Measurements from ENCODE around the gene MRPS5. TPM values are rescaled to one million over a fixed set of nuclear protein-coding genes. Genes with fewer than 3 reads are reported as not detected.

Gene MRPS5
- total and polyA plus RNA-seq, 2 experiments from 2014 or later: 44.4 to 55.3 TPM

DNA sequence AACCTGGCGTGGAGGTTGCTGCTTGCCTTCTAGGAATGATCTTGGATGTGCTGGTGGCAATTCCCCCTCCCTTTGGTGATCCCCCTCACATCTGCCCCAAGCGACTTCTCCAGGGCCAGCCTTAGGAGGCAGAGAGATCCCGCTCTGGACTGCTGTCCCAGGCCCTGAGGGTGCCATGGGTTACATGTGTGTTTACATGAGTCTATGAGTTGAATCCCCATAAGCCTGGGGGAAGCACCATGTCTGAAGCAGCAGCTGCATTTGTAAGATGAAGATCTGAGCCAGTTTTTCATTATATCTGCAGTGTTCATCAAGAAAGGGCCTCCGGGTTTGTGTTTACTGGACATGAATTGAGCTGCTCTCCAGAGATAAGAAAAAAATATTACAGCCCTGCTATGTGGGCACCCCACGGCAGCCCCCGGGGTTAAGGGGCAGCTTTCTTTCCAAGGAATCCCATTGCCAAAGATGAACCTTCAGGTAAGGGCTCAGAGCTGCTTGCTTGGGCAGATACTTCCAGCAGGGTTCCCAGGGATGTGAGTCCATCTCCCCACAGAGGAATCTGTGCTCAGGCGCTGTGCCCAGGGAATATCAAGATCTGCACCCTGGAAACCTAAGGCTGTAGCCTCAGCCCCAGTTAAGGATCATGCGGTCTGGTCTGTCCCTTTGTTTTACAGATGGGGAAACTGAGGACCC is 46.0 kb downstream of the MRPS5 start:
- Histone ChIP-seq H3K27ac (no peak overlapping the region), H3K4me1 (ENCODE audit: insufficient read depth) (no peaks in the 10 kb centered on the region), H4K20me1 (ENCODE audit: insufficient read depth, poor library complexity, severe bottlenecking) (no peaks in the 10 kb centered on the region), H3K4me3 (no peak overlapping the region), H3K9me3 (ENCODE audit: low read depth) (no peaks in the 10 kb centered on the region), H3K79me2 (no peaks in the 10 kb centered on the region), H3K27me3 (peaks cover 4% of the 10 kb centered on the region), H3K4me2 (no peak overlapping the region), H3K36me3 (replicated peaks; ENCODE audit: insufficient read depth, low read depth) (no peaks in the 10 kb centered on the region), H2AFZ (no peak overlapping the region), H3K9me2 (replicated peaks; ENCODE audit: insufficient read depth) (no peaks in the 10 kb centered on the region)
- TF ChIP-seq, protein P1, sequence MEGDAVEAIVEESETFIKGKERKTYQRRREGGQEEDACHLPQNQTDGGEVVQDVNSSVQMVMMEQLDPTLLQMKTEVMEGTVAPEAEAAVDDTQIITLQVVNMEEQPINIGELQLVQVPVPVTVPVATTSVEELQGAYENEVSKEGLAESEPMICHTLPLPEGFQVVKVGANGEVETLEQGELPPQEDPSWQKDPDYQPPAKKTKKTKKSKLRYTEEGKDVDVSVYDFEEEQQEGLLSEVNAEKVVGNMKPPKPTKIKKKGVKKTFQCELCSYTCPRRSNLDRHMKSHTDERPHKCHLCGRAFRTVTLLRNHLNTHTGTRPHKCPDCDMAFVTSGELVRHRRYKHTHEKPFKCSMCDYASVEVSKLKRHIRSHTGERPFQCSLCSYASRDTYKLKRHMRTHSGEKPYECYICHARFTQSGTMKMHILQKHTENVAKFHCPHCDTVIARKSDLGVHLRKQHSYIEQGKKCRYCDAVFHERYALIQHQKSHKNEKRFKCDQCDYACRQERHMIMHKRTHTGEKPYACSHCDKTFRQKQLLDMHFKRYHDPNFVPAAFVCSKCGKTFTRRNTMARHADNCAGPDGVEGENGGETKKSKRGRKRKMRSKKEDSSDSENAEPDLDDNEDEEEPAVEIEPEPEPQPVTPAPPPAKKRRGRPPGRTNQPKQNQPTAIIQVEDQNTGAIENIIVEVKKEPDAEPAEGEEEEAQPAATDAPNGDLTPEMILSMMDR (IDR thresholded peaks at IDR 0.05; ENCODE audit: poor library complexity): no peak
- TF ChIP-seq EZH2 (IDR thresholded peaks at IDR 0.05; ENCODE audit: borderline replicate concordance) (no peak), EZH2phosphoT487 (IDR thresholded peaks at IDR 0.05; ENCODE audit: low read depth, severe bottlenecking, unreplicated experiment) (no peak)
- WGBS (ENCODE audit: low lambda C conversion rate, missing lambda C conversion rate): 87% methylated on average over 8 of the region's 8 CpGs
- peak; percentile 3 for DNase-seq (ENCODE audit: low spot score)

DNA sequence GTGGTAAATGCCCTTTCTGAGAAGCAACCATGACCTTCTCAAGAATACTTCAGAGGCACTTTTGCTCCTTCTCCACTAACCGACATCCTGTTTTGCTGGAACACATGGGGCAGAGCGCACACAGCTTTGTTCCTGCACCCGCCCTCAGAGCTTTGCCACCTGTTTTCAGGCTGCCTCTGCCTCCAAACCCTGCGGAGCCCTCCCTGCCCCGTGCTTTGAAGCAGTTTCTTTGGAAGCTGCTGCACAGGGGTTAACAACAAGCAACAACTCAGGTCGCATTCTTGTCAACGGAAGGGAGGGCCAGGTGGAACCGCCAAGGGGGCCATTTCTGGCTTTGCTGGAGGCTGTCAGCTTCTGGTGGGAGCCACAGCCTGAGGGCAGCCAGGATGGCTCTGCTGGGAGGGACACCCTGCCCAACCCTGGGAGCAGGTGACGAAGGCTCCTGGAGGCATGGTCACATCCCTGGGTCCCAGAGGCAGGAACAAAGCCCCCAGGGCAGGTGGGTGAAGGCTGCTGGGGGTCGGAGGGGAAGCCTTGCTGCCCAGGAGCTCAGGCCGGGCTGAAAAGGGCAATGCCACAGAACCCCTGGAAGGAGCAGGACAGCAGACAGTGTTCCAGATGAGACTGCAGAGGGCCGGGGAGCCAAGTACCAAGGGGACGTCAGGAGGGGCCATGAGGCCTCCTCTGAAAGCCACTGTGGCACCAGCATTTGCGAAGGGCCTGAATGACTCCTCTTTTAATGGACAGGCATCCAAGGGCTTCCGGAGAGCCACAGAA is 46.8 kb downstream of the MRPS5 start:
- DNase-seq (ENCODE audit: low spot score): peak; percentile 2
- Histone ChIP-seq H3K27ac (no peak overlapping the region), H3K4me1 (ENCODE audit: insufficient read depth) (no peaks in the 10 kb centered on the region), H3K4me2 (no peak overlapping the region), H2AFZ (no peak overlapping the region), H3K79me2 (no peaks in the 10 kb centered on the region), H3K36me3 (replicated peaks; ENCODE audit: insufficient read depth, low read depth) (no peaks in the 10 kb centered on the region), H4K20me1 (ENCODE audit: insufficient read depth, poor library complexity, severe bottlenecking) (no peaks in the 10 kb centered on the region), H3K27me3 (peaks cover 4% of the 10 kb centered on the region), H3K9me2 (replicated peaks; ENCODE audit: insufficient read depth) (no peaks in the 10 kb centered on the region), H3K9me3 (ENCODE audit: low read depth) (no peaks in the 10 kb centered on the region), H3K4me3 (no peak overlapping the region)
- WGBS (ENCODE audit: low lambda C conversion rate, missing lambda C conversion rate): 74% methylated on average over 14 of the region's 15 CpGs
- no peak for TF ChIP-seq EZH2phosphoT487 (IDR thresholded peaks at IDR 0.05; ENCODE audit: low read depth, severe bottlenecking, unreplicated experiment)
- TF ChIP-seq, protein P1 (IDR thresholded peaks at IDR 0.05; ENCODE audit: poor library complexity): no peak
- TF ChIP-seq EZH2 (IDR thresholded peaks at IDR 0.05; ENCODE audit: borderline replicate concordance): no peak

DNA sequence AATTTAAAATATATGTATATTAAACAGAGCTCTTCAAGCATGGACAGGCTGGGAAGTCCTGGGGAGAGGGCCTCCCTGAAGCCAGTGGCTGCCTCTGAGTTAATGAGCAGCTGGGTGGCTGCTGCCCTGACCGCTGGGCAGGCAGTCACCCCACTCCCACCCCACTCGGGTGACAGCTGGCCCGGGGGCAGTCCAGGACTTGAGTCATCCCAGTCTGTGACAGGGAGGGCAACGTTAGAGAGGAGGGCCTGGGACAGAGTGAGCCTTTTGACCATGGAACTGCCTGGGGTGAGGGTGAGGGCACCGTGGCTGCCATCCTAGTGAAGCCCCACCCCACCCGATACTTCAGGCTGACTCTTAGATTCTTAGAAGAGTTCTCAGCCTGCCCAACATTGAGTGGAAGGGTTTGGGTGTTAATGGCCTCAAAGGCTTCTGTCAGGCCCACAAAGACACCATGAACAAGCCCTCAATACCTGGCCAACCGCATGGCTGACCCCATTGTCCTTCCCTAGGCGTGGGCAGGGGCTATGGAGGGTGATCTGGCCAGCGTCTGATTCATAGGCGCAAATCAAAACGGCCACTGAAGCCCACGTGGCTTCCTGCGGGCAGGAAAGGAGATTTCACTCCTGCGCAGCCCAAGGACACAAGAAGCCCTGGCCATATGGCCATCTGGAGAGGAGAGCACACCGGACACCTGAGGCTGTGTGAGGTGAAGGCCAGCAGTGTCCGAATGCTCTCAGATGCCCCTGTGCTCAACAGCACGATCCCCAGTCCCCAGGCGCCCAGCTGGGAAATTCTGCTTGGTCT is 47.5 kb downstream of the MRPS5 start:
- Histone ChIP-seq H3K9me2 (replicated peaks; ENCODE audit: insufficient read depth) (no peaks in the 10 kb centered on the region), H2AFZ (no peak overlapping the region), H3K4me1 (ENCODE audit: insufficient read depth) (no peaks in the 10 kb centered on the region), H3K27ac (no peak overlapping the region), H3K27me3 (peaks cover 4% of the 10 kb centered on the region), H3K9me3 (ENCODE audit: low read depth) (no peaks in the 10 kb centered on the region), H3K36me3 (replicated peaks; ENCODE audit: insufficient read depth, low read depth) (no peaks in the 10 kb centered on the region), H3K79me2 (no peaks in the 10 kb centered on the region), H3K4me2 (no peak overlapping the region), H4K20me1 (ENCODE audit: insufficient read depth, poor library complexity, severe bottlenecking) (no peaks in the 10 kb centered on the region), H3K4me3 (no peak overlapping the region)
- TF ChIP-seq, protein P1 (IDR thresholded peaks at IDR 0.05; ENCODE audit: poor library complexity): no peak
- DNase-seq (ENCODE audit: low spot score): peak; percentile 2
- WGBS (ENCODE audit: low lambda C conversion rate, missing lambda C conversion rate): 83% methylated on average over 18 of the region's 18 CpGs

All from hepatocyte (in vitro differentiated cells).